ENCODE measurements around the gene KDM4C. TPM values are rescaled to one million over a fixed set of nuclear protein-coding genes. Genes with fewer than 3 reads are reported as not detected.

The KDM4C gene
- total and polyA plus RNA-seq, 2 of the 13 experiments (the other 11 are each of a cell fraction or from before 2014, with no cell fraction given), result 19.4 to 23.6 TPM

DNA sequence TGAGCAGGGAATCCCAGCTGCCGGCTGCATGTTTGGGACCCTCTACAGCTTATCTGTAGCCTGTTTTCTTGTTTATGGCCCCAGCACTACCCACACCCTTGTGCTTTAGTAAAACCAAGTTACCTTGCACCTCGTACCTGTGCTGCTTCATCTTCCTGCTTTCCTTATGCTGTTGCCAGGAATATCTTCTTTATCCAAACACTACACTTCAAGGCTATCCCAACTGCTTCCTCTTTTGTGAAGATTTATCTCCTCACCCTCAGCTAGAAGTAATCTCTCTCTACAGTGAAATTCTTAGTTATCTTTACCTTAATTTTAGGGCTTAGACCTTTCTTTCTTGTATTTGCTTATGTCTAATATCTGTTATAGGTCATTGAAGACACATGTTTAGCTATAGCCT, 171.1 kb downstream of the KDM4C start:
- no peak overlapping the region for H2AFZ ChIP-seq (ENCODE audit: low read length)
- intact Hi-C loops (cut with micrococcal nuclease; ENCODE audit: unreplicated experiment) (no loop called here), in situ Hi-C loops (cut with HindIII; ENCODE audit: extremely low pct_ligation_motif_present, low pct_unique_long_range_greater_than_20kb) (no loop called here)
- 93% methylated on average over 2 of the region's 2 CpGs for WGBS (ENCODE audit: low lambda C conversion rate)
- no peaks in the 10 kb centered on the region for H3K27me3 ChIP-seq (ENCODE audit: control insufficient read depth in 1 of 2, insufficient read depth in 2 of 2, low read length in 2 of 2)
- ChIA-PET CTCF (ENCODE audit: low intra/inter-chr PET ratio, low total read pairs) (no interaction called here), POLR2A (no interaction called here)
- peaks cover 6% of the 10 kb centered on the region for H3K79me2 ChIP-seq (ENCODE audit: insufficient read depth, low read length)
- H3K9ac ChIP-seq (ENCODE audit: insufficient read depth, low read depth, low read length), result no peak overlapping the region
- BruUV-seq (replicated peaks), result no TSS peak
- H3K27ac ChIP-seq (ENCODE audit: extremely low read length, insufficient read depth, low read length), result no peak overlapping the region
- FAIRE-seq (no peak), ATAC-seq (no peak), DNase-seq (ENCODE audit: low spot score) (no peak)
- no peak overlapping the region for H3K4me3 ChIP-seq (replicated peaks in 1 of 3; ENCODE audit: insufficient read depth in 1 of 3, low read depth in 2 of 3, low read length in 3 of 3)
- no peak for TF ChIP-seq ARHGAP35 (CRISPR knock-in tag; IDR thresholded peaks at IDR 0.05; ENCODE audit: borderline replicate concordance)
- TF ChIP-seq ZNF724P (CRISPR knock-in tag; IDR thresholded peaks at IDR 0.05; ENCODE audit: borderline replicate concordance), result no peak
- TF ChIP-seq TARDBP (CRISPR knock-in tag; IDR thresholded peaks at IDR 0.05), result no peak
- TF ChIP-seq RXRA (CRISPR knock-in tag; IDR thresholded peaks at IDR 0.05), result no peak
- TF ChIP-seq, protein P1, sequence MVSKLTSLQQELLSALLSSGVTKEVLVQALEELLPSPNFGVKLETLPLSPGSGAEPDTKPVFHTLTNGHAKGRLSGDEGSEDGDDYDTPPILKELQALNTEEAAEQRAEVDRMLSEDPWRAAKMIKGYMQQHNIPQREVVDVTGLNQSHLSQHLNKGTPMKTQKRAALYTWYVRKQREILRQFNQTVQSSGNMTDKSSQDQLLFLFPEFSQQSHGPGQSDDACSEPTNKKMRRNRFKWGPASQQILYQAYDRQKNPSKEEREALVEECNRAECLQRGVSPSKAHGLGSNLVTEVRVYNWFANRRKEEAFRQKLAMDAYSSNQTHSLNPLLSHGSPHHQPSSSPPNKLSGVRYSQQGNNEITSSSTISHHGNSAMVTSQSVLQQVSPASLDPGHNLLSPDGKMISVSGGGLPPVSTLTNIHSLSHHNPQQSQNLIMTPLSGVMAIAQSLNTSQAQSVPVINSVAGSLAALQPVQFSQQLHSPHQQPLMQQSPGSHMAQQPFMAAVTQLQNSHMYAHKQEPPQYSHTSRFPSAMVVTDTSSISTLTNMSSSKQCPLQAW (CRISPR knock-in tag; IDR thresholded peaks at IDR 0.05), result no peak
- TF ChIP-seq, protein P2, sequence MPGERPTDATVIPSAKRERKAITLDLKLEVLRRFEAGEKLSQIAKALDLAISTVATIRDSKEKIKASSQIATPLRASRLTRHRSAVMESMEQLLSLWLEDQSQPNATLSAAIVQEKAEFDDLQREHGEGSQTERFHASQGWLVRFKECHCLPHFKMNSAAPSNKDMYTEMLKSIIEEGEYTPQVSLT (CRISPR knock-in tag; IDR thresholded peaks at IDR 0.05; ENCODE audit: borderline replicate concordance, low read depth), result no peak
- TF ChIP-seq TRAFD1 (CRISPR knock-in tag; IDR thresholded peaks at IDR 0.05; ENCODE audit: borderline replicate concordance), result no peak
- no peak for TF ChIP-seq NR3C1 (CRISPR knock-in tag; IDR thresholded peaks at IDR 0.05)
- TF ChIP-seq RARA (CRISPR knock-in tag; IDR thresholded peaks at IDR 0.05), result no peak
- no peak for TF ChIP-seq ZBTB44 (CRISPR knock-in tag; IDR thresholded peaks at IDR 0.05)
- TF ChIP-seq, protein P3, sequence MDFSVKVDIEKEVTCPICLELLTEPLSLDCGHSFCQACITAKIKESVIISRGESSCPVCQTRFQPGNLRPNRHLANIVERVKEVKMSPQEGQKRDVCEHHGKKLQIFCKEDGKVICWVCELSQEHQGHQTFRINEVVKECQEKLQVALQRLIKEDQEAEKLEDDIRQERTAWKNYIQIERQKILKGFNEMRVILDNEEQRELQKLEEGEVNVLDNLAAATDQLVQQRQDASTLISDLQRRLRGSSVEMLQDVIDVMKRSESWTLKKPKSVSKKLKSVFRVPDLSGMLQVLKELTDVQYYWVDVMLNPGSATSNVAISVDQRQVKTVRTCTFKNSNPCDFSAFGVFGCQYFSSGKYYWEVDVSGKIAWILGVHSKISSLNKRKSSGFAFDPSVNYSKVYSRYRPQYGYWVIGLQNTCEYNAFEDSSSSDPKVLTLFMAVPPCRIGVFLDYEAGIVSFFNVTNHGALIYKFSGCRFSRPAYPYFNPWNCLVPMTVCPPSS (IDR thresholded peaks at IDR 0.05), result no peak
- TF ChIP-seq, protein P4, sequence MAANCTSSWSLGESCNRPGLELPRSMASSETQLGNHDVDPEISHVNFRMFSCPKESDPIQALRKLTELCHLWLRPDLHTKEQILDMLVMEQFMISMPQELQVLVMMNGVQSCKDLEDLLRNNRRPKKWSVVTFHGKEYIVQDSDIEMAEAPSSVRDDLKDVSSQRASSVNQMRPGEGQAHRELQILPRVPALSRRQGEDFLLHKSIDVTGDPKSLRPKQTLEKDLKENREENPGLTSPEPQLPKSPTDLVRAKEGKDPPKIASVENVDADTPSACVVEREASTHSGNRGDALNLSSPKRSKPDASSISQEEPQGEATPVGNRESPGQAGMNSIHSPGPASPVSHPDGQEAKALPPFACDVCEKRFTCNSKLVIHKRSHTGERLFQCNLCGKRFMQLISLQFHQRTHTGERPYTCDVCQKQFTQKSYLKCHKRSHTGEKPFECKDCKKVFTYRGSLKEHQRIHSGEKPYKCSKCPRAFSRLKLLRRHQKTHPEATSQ (CRISPR knock-in tag; IDR thresholded peaks at IDR 0.05; ENCODE audit: borderline replicate concordance), result no peak
- TF ChIP-seq TAF15 (IDR thresholded peaks at IDR 0.05; ENCODE audit: low read depth, low read length, poor library complexity, severe bottlenecking), result no peak
- H3K36me3 ChIP-seq (replicated peaks in 1 of 2; ENCODE audit: control insufficient read depth in 1 of 2, insufficient read depth in 2 of 2, low read length in 2 of 2), result 0 out of 5 replicates have a peak, but pooled peaks cover 1 to 4% of the 10 kb centered on the region in 2 experiments
- no peak overlapping the region for H3K4me2 ChIP-seq (ENCODE audit: low read depth, low read length)
- H3K9me3 ChIP-seq (ENCODE audit: low read length), result no peaks in the 10 kb centered on the region
- no peaks in the 10 kb centered on the region for H4K20me1 ChIP-seq (ENCODE audit: insufficient read depth, low read length)
- peaks cover 39% of the 10 kb centered on the region for H3K4me1 ChIP-seq (ENCODE audit: insufficient read depth, low read length)
